Rectal smooth muscle tissue (tissue), 1 donor: ENCODE data around the gene RAB22A.
"Not testable (repeated sequence)": the region's sequence is repeated elsewhere in the genome, so short reads cannot be mapped to it uniquely, and the experiment has no call there.

Experiments
- H3K27ac ChIP-seq: one replicate; pipeline ENCODE4 v1.7.0; 2013; ENCODE audit warnings: low read depth, low read length, inconsistent platforms
- H3K27me3 ChIP-seq: one replicate; pipeline ENCODE4 v1.7.0; 2013; ENCODE audit warnings: low read length; ENCODE audit not compliant: control insufficient read depth, insufficient read depth
- H3K36me3 ChIP-seq: one replicate; pipeline ENCODE4 v1.7.0; 2013; ENCODE audit warnings: low read length; ENCODE audit not compliant: control insufficient read depth, insufficient read depth
- H3K4me1 ChIP-seq: one replicate; pipeline ENCODE4 v1.7.0; 2013; ENCODE audit warnings: low read length; ENCODE audit not compliant: control insufficient read depth, insufficient read depth
- H3K4me3 ChIP-seq: one replicate; pipeline ENCODE4 v1.7.0; 2013; ENCODE audit warnings: low read length
- H3K9ac ChIP-seq: one replicate; pipeline ENCODE4 v1.7.0; 2013; ENCODE audit warnings: low read length

RAB22A gene

DNA sequence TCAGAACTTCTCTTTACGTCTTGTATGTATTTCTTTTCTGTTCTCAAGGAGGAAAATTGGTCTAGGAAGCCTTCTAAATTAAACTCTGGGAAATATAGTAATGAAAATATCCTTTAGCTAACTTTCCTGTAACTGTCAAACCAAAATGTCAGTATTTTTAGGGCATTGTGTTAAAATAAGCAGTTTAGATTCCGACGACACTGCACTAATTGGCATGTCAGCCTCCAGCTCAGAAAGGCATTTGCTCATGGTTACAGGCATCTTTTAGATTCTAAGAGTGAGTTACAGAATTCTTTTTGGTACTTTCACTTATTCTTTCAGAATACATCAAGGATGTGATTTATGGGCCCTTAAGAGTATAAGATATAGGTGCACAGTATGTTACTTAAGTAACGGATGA lies 53.5 kb downstream of the RAB22A start:
- Histone ChIP-seq H3K9ac (no peak overlapping the region), H3K4me3 (no peak overlapping the region), H3K36me3 (no peaks in the 10 kb centered on the region), H3K27me3 (no peaks in the 10 kb centered on the region), H3K27ac (no peak overlapping the region), H3K4me1 (peaks cover 22% of the 10 kb centered on the region)

DNA sequence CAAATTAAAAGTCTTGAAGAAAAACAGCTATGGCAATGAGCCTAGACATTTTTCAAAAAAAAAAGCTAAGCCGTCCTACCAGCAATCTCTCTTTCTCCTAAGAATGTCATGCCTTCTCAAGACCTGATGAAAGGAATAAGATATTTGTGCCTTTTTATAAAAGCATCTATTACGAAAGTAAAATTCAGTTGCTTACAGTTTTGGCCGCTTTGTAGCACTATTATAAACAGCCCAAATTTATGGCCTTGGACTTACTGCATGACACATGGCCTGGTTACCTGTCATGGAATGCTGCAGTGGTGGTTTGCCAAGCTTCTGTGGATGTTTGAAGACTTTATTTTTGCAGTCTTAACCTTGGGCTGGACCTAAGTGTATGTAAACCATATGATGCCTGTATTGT lies 57.4 kb downstream of the RAB22A start:
- Histone ChIP-seq H3K4me3 (no peak overlapping the region), H3K9ac (no peak overlapping the region), H3K27ac (peak overlapping the region; percentile 55), H3K4me1 (peaks cover 14% of the 10 kb centered on the region), H3K36me3 (no peaks in the 10 kb centered on the region), H3K27me3 (no peaks in the 10 kb centered on the region)

DNA sequence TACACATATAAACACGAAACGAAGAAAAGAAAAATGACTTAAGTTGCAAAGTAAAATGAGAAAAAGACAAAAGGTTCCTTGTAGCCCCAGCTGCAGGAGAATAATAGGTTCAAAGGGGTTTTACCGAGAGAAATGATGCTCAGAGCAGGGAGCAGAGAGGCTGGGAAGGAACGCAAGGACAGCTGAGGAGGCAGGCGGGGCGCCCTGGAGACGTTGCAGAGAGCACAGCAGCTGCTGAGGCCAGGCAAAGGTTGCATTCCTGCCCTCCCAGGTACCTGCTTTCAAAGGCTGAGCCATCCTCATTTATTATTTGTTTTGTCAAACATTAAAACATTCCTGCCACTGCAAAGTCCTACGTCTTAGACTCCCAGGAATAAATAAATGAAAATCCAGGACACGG lies 63.3 kb downstream of the RAB22A start:
- no peaks in the 10 kb centered on the region for H3K36me3 ChIP-seq
- H3K4me3 ChIP-seq: no peak overlapping the region
- H3K27ac ChIP-seq: no peak overlapping the region
- H3K27me3 ChIP-seq: no peaks in the 10 kb centered on the region
- no peak overlapping the region for H3K9ac ChIP-seq
- no peaks in the 10 kb centered on the region for H3K4me1 ChIP-seq

DNA sequence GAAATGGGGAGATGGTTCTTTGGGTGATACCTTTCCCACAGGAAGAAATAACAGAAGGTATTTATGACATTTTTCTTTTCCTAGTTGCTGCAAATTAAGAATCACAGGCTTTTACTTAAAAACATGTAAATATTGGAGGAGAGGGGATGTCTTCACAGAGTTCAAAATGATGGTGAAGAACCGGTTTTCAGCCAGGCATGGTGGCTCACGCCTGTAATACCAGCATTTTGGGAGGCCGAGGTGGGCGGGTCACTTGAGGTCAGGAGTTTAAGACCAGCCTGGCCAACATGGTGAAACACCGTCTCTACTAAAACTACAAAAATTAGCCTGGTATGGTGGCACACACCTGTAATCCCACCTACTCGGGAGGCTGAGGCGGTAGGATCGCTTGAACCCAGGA lies 63.8 kb downstream of the RAB22A start:
- not testable (repeated sequence) for H3K36me3 ChIP-seq, H3K27ac ChIP-seq, H3K4me1 ChIP-seq, H3K9ac ChIP-seq, H3K27me3 ChIP-seq, H3K4me3 ChIP-seq

DNA sequence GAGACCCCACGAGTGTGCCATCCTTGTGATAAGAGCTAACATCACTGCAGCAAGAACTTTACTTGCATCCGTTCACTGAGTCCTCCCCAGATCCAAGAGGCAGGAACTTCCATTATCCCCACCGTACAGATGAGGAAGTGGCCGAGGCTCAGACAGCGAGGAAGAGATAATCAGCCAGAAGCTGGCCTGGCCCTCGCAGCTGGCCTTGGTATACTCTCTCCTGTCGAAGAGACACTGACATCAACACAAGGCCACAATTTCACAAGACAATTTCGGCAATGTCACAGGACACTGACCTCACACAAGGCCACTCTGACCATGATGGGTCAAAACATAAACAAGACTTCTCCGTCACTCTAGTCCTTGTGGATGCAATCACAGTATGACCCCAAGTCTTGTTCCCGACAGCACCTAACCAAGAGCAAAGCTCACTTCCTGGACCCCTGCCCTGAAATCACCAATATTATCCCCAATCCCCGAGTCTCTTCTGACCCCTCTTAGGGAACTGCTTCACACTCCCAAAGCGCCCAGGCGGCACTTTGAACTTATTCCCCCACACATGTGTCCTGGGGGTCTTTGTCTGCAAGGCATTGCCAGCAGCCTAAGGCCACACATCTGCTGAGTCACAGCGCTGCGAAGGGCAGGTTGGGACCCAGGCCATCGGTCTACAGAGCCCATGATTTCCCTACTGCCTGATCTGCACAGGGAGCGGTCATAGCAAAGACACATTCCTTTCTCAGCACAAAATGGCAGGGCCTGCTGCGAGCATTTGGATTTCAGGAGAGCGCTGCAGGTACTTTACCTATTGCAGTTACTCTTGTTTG lies 64.7 kb downstream of the RAB22A start:
- H3K27ac ChIP-seq: no peak overlapping the region
- H3K36me3 ChIP-seq: no peaks in the 10 kb centered on the region
- H3K27me3 ChIP-seq: no peaks in the 10 kb centered on the region
- no peak overlapping the region for H3K4me3 ChIP-seq
- no peaks in the 10 kb centered on the region for H3K4me1 ChIP-seq
- no peak overlapping the region for H3K9ac ChIP-seq

DNA sequence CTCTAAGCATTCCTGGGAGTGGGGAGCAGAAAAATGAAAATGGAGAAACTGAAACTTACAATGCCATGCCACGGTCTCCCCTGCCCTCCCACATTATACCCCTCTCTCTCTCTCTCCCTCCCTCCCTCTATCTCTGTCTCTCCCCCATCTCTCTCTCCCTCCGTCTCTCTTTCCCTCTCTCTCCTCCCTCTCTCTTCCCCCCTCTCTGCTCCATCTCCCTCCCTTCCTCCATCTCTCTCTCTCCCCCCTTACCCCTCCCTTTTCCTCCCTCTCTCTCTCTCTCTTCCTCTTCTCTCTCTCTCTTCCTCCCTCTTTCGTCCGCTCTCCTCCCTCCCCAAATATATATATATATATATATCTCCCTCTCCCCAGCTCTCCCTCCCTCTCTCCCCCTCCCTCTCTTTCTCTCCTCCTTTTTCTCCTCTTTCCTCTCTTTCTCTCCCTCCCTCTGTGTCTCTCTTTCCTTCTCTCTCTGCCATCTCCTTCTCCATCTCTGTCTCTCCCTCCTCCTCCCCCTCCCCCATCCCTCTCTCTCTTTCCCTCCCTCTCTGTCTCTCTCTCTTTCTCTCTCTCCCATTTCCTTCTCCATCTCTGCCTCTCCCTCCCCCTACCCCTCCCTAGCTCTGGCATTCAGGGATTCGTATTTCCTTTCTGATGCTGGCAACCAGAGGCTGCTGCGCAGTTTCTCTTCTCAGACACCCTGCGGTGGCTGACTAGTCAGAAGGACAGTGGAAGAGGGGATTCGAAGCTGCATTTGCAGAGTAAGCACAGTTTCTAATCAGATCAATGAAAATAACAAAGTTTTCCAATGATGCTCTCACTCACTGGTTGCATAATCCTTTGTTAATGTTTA lies 65.6 kb downstream of the RAB22A start:
- H3K9ac ChIP-seq: no peak overlapping the region
- H3K27ac ChIP-seq: no peak overlapping the region
- H3K36me3 ChIP-seq: no peaks in the 10 kb centered on the region
- no peaks in the 10 kb centered on the region for H3K4me1 ChIP-seq
- no peak overlapping the region for H3K4me3 ChIP-seq
- H3K27me3 ChIP-seq: no peaks in the 10 kb centered on the region

DNA sequence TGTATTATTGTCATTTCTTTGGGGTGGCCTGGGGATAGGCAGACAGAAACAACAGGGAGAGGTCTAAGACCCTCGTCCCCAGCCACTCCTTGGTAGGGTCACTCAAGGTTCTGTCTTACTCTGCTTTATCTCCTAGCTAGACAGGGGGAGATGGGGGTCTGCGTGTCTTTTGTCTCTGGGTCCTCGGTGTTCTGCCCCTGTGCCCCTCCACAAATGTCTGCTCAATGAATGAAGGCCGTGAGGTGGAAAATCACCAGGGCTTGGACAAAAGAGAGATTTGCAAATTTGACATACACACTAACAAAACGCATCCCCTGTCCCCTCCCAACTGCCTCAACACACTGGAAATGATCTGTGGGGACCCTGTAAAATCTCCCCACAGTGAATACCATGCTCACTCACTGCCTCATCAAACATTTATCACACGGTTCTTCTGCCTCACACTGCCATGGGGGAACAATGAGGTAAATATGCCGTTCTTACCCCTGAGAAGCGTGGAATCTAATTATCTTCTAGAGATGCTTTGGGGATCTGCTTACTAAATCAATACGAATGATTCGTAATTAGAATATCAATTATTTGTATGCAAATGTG lies 66.3 kb downstream of the RAB22A start:
- H3K36me3 ChIP-seq: no peaks in the 10 kb centered on the region
- H3K4me1 ChIP-seq: no peaks in the 10 kb centered on the region
- no peak overlapping the region for H3K4me3 ChIP-seq
- no peaks in the 10 kb centered on the region for H3K27me3 ChIP-seq
- H3K9ac ChIP-seq: no peak overlapping the region
- H3K27ac ChIP-seq: no peak overlapping the region

DNA sequence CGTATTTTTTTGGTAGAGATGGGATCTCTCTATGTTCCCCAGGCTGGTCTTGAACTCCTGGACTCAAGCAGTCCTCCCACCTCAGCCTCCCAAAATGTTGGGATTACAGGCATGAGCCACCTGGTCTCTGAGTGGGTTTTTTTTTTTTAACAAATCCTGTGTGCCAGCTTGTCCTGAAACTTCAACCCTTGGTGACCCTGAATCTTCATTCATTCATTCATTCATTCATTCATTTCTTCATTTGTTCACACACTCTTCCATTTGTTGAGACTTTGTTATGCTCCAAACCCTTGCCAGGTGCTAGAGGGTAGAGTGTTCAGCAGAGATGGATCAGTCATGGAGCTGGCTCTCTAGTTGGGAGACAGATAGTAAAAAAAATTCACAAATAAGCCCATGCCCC lies 67.5 kb downstream of the RAB22A start:
- Histone ChIP-seq H3K27me3 (no peaks in the 10 kb centered on the region), H3K9ac (no peak overlapping the region), H3K4me3 (no peak overlapping the region), H3K27ac (no peak overlapping the region), H3K36me3 (no peaks in the 10 kb centered on the region), H3K4me1 (no peaks in the 10 kb centered on the region)

DNA sequence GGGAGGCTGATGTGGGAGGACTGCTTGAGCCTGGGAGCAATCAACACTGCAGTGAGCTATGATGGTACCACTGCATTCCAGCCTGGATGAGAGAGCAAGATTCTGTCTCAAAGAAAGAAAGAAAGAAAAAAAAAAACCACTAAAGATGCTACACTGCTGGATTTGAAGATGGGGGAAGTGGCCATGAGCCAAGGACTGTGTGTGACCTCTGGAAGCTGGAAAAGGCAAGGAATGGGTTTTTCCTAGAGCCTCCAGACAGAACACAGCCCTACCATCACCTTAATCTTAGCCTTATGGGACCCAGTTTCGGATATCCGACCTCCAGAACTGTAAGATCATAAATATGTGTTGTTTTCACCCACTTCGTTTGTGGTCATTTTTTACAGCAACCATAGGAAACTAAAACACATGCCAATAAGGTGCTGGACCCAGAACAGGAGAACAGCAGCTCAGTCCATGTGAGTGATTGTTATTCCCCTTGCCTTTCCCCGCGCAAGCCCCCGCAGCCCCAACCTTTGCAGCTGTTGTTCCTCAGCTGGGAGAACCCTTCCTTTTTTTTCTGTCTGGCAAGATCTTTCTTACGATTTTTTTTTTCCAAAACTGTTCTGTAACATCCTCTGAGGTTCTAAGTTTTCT lies 68.4 kb downstream of the RAB22A start:
- H3K9ac ChIP-seq: no peak overlapping the region
- no peak overlapping the region for H3K27ac ChIP-seq
- no peaks in the 10 kb centered on the region for H3K36me3 ChIP-seq
- no peaks in the 10 kb centered on the region for H3K27me3 ChIP-seq
- no peaks in the 10 kb centered on the region for H3K4me1 ChIP-seq
- H3K4me3 ChIP-seq: no peak overlapping the region

DNA sequence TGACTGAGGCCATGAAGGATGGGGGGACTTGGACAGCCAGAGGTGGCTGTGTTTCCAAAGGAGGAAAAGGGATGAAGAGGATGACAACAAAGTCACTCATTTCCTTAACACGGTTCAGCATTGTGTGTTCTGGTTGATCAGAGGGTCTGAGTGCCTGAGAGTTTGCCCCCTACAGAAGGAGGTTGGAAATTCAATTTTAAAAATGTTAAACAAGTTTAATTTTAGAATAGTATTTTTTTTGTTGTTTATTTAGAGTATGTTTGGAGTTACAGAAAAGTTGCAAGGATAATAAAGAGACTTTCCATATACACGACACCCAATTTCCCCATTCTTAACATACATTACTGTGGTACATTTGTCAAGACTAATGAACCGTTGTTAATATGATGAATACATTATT lies 69.2 kb downstream of the RAB22A start:
- H3K27ac ChIP-seq: no peak overlapping the region
- H3K36me3 ChIP-seq: no peaks in the 10 kb centered on the region
- H3K4me3 ChIP-seq: no peak overlapping the region
- no peaks in the 10 kb centered on the region for H3K27me3 ChIP-seq
- H3K4me1 ChIP-seq: no peaks in the 10 kb centered on the region
- no peak overlapping the region for H3K9ac ChIP-seq

DNA sequence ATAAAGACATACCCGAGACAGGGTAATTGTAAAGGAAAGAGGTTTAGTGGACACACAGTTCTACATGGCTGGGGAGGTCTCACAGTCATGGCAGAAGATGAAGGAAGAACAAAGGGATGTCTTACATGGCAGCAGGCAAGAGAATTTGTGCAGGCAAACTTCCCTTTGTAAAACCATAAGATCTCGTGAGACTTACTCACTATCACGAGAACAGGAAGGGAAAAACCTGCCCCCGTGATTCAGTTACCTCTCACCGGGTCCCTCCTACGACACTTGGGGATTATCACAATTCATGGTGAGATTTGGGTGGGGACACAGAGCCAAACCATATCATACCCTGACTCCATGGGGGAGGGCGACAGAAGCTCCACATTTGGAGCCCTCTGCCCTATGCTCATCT lies 72.1 kb downstream of the RAB22A start:
- no peak overlapping the region for H3K27ac ChIP-seq
- H3K4me3 ChIP-seq: no peak overlapping the region
- H3K36me3 ChIP-seq: no peaks in the 10 kb centered on the region
- no peaks in the 10 kb centered on the region for H3K27me3 ChIP-seq
- no peak overlapping the region for H3K9ac ChIP-seq
- no peaks in the 10 kb centered on the region for H3K4me1 ChIP-seq

DNA sequence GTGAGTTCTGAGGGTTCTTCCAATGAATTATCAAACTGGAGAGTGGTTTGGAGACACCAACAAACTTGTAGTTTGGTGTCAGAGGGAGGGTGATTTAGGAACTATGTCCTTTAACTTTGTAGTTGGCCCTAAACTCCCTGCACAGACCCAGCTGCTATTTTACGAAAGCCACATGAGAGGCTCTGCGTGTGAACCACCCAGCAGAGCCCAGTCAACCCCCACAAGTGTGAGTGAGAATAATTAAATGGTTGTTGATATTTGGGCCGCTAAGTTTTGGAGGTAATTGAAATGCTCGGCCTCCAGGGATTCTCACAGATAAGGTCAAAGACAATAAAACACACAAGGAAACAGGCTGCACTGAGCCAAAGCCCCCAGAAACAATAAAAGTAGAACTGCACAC lies 72.6 kb downstream of the RAB22A start:
- H3K4me3 ChIP-seq: no peak overlapping the region
- H3K27me3 ChIP-seq: no peaks in the 10 kb centered on the region
- no peak overlapping the region for H3K9ac ChIP-seq
- H3K27ac ChIP-seq: no peak overlapping the region
- no peaks in the 10 kb centered on the region for H3K36me3 ChIP-seq
- no peaks in the 10 kb centered on the region for H3K4me1 ChIP-seq
